Endothelial cell of umbilical vein (primary cell): Measurements from ENCODE around the gene LAMA5. TPM values are rescaled to one million over a fixed set of nuclear protein-coding genes. Genes with fewer than 3 reads are reported as not detected.

Experiments used
- BruUV-seq: library from RNA; stranded (reverse); fragments of 400-500 nt; replicated peaks from 2 replicates; lab custom pipeline; 2021; lab: Mats Ljungman, UMichigan
- CTCF ChIA-PET: fragments of 300-600, 350-600 bp; sonication (Branson Sonifier 250); formaldehyde crosslinking; loops from one replicate; lab custom pipeline; 2021; ENCODE audit warnings: antibody characterized with exemption, inconsistent platforms; lab: Charles Lee
- POLR2A ChIA-PET: fragments of 300-600, 350-600 bp; sonication (Branson Sonifier 250); formaldehyde crosslinking; loops from one replicate; lab custom pipeline; 2021; ENCODE audit warnings: antibody characterized with exemption, inconsistent platforms; lab: Charles Lee
- DNase-seq: peaks from one replicate; pipeline ENCODE4 v3.0.0-alpha.2; 2011; ENCODE audit warnings: low read depth, low spot score
- FAIRE-seq: peaks from 2 replicates; lab custom pipeline; 2011; peaks lifted over from hg19 to GRCh38; lab: Jason Lieb, UNC
- H2AFZ ChIP-seq: 2 replicates; pipeline ENCODE4 v1.6.0; 2012; ENCODE audit warnings: low read depth, low read length, control low read depth, inconsistent platforms
- H3K27ac ChIP-seq: 2 replicates; pipeline ENCODE4 v1.5.1; 2011; ENCODE audit warnings: low read depth, mild to moderate bottlenecking, control low read depth, low read length, moderate library complexity; ENCODE audit not compliant: insufficient read depth
- H3K27me3 ChIP-seq, 2 experiments: 2 replicates each; pipeline versions ENCODE4 v1.6.0 to v1.6.1; 2011; ENCODE audit warnings: low read length in 2 of 2, mixed read lengths in 1 of 2; ENCODE audit not compliant: control insufficient read depth in 2 of 2, insufficient read depth in 2 of 2
- H3K36me3 ChIP-seq, 2 experiments: 2 replicates in 1 of 2; 3 replicates in 1 of 2; pipeline ENCODE4 v1.5.1; 2011; ENCODE audit warnings: low read length in 2 of 2, mild to moderate bottlenecking in 1 of 2, moderate library complexity in 1 of 2; ENCODE audit not compliant: control insufficient read depth in 2 of 2, insufficient read depth in 2 of 2; ENCODE audit errors: extremely low read depth in 1 of 2
- H3K4me1 ChIP-seq: 3 replicates; pipeline ENCODE4 v1.5.1; 2011; ENCODE audit warnings: mild to moderate bottlenecking, low read length; ENCODE audit not compliant: control insufficient read depth, insufficient read depth; ENCODE audit errors: extremely low read depth
- H3K4me2 ChIP-seq: 2 replicates; pipeline ENCODE4 v1.6.1; 2011; ENCODE audit warnings: low read length, control low read depth, mixed read lengths; ENCODE audit not compliant: insufficient read depth
- H3K4me3 ChIP-seq, 3 experiments: fragments of 200-600 bp in 1 of 3; sonication (generic), shearing (Covaris generic) in 1 of 3; replicated peaks in 1 of 3; 2 replicates each; pipeline ENCODE4 v1.5.1; 2011 to 2016; ENCODE audit warnings: control low read depth in 3 of 3, low read length in 3 of 3, mild to moderate bottlenecking in 2 of 3, inconsistent platforms in 1 of 3, low read depth in 1 of 3, moderate library complexity in 1 of 3; ENCODE audit not compliant: insufficient read depth in 1 of 3
- H3K79me2 ChIP-seq: 2 replicates; pipeline ENCODE4 v1.6.0; 2012; ENCODE audit warnings: low read length, inconsistent platforms; ENCODE audit not compliant: control insufficient read depth, insufficient read depth
- H3K9ac ChIP-seq: replicated peaks from 2 replicates; pipeline ENCODE3; 2011; ENCODE audit warnings: low read length, control low read depth; ENCODE audit not compliant: insufficient read depth; ENCODE audit errors: extremely low read depth
- H3K9me1 ChIP-seq: replicated peaks from 3 replicates; pipeline ENCODE4 v1.6.0; 2011; ENCODE audit warnings: mild to moderate bottlenecking, low read length; ENCODE audit not compliant: control insufficient read depth, insufficient read depth; ENCODE audit errors: extremely low read depth
- H3K9me3 ChIP-seq: replicated peaks from 2 replicates; pipeline ENCODE4 v1.5.1; 2012; ENCODE audit warnings: low read length, inconsistent platforms; ENCODE audit not compliant: control insufficient read depth, insufficient read depth
- H4K20me1 ChIP-seq: replicated peaks from 2 replicates; pipeline ENCODE3; 2011; ENCODE audit warnings: mild to moderate bottlenecking, low read length; ENCODE audit not compliant: control insufficient read depth, insufficient read depth; ENCODE audit errors: extremely low read depth
- EZH2 ChIP-seq: IDR thresholded peaks from 2 replicates; pipeline ENCODE4 v1.6.1; 2012; ENCODE audit warnings: borderline replicate concordance, low read depth, mild to moderate bottlenecking, moderate library complexity, low read length, inconsistent platforms; ENCODE audit not compliant: severe bottlenecking
- FOS ChIP-seq: IDR thresholded peaks from 2 replicates; pipeline ENCODE4 v1.6.1; 2011; ENCODE audit warnings: mild to moderate bottlenecking, low read length, moderate library complexity, borderline replicate concordance; ENCODE audit not compliant: insufficient read depth
- GATA2 ChIP-seq: IDR thresholded peaks from 2 replicates; pipeline ENCODE4 v1.7.0; 2011; ENCODE audit warnings: low read depth, mild to moderate bottlenecking, moderate library complexity, mixed read lengths, low read length; ENCODE audit not compliant: insufficient read length, insufficient read depth
- JUN ChIP-seq: IDR thresholded peaks from 2 replicates; pipeline ENCODE4 v1.6.1; 2011; ENCODE audit warnings: borderline replicate concordance, low read depth; ENCODE audit not compliant: insufficient read length, insufficient read depth
- MYC ChIP-seq: IDR thresholded peaks from one replicate; pipeline ENCODE4 v1.6.1; 2011; ENCODE audit warnings: mild to moderate bottlenecking, low read depth, low read length
- POLR2A ChIP-seq: IDR thresholded peaks from 2 replicates; pipeline ENCODE4 v1.6.1; 2012; ENCODE audit warnings: low read depth, mild to moderate bottlenecking, control low read depth, low read length
- POLR2AphosphoS5 ChIP-seq: IDR thresholded peaks from 2 replicates; pipeline ENCODE4 v1.6.1; 2012; ENCODE audit warnings: low read depth, mild to moderate bottlenecking, control low read depth, low read length, moderate library complexity; ENCODE audit not compliant: insufficient read depth
- dilution Hi-C: fragments of 300-500 bp; cut with MboI; formaldehyde crosslinking; loops from one replicate; pipeline ENCODE4 v1.15.0; 2019; ENCODE audit warnings: low sequenced_read_pairs; ENCODE audit not compliant: extremely low pct_ligation_motif_present
- intact Hi-C: fragments of 100-400 bp; cut with micrococcal nuclease; formaldehyde crosslinking; loops from one replicate; pipeline ENCODE4 v1.10.0; 2022
- polyA plus RNA-seq, 4 experiments: library from polyadenylated mRNA; depleted of rRNA in 3 of 4; stranded (reverse) in 3 of 4; unstranded in 1 of 4; fragments of >200 nt; gene quantifications; 2 replicates each; pipeline versions ENCODE4 v1.2.1 to v1.2.3, GENCODE V29; 2011 to 2012; ENCODE audit warnings: missing spikeins in 1 of 4
- total RNA-seq: library from RNA; stranded (reverse); gene quantifications from 2 replicates; pipeline ENCODE4 v1.2.3, GENCODE V29; 2021
- TF ChIP-seq, protein P1 (sequence below): IDR thresholded peaks from 2 replicates; pipeline ENCODE4 v1.6.1; 2011; ENCODE audit not compliant: insufficient read depth, insufficient read length
- TF ChIP-seq, protein P2 (sequence below), 2 donors: IDR thresholded peaks; 1 replicate in 1 of 2; 2 replicates in 1 of 2; pipeline ENCODE4 v1.5.1; 2011; ENCODE audit warnings: low read length in 2 of 2, mild to moderate bottlenecking in 2 of 2, moderate library complexity in 2 of 2, control low read depth in 1 of 2, inconsistent platforms in 1 of 2, low read depth in 1 of 2; ENCODE audit not compliant: insufficient read depth in 1 of 2; ENCODE audit errors: extremely low read depth in 1 of 2

Gene LAMA5
- total and polyA plus RNA-seq, 2 donors (not counting 3 experiments of a cell fraction or from before 2014, with no cell fraction given): 24.0 to 145 TPM

DNA sequence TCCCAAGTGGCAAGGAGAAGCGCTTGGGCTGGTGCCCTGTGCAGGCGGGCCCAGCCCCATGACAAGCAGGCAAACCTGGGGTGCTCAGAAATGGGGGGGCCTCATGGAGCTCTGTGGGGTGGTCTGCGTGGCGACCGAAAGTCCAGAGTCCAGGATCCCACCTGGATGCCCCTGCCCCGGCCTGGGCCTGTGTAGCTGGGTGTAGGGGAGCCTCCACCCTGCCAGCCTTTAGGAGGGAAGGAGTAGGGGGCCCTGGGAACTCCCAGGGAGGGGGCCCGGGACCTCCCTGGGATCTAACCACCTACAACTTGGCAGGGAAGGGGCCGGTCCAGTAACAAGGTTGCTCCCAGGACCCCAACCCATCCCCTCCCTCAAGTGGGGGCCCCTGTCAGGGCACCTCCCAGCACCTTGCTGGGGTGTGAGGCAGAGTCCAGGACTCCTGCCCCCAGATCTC is 4.5 kb upstream of the LAMA5 start:
- dilution Hi-C loops: no loop called here
- DNase-seq: no peak
- peaks cover 3% of the 10 kb centered on the region for H3K79me2 ChIP-seq
- H3K27me3 ChIP-seq: no peaks in the 10 kb centered on the region
- H3K9me1 ChIP-seq: no peaks in the 10 kb centered on the region
- TF ChIP-seq, protein P1, sequence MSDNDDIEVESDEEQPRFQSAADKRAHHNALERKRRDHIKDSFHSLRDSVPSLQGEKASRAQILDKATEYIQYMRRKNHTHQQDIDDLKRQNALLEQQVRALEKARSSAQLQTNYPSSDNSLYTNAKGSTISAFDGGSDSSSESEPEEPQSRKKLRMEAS: no peak
- TF ChIP-seq GATA2: no peak
- TF ChIP-seq MYC: no peak
- no peak for TF ChIP-seq EZH2
- no peak for TF ChIP-seq POLR2A
- no peak for TF ChIP-seq POLR2AphosphoS5
- TF ChIP-seq, protein P2, sequence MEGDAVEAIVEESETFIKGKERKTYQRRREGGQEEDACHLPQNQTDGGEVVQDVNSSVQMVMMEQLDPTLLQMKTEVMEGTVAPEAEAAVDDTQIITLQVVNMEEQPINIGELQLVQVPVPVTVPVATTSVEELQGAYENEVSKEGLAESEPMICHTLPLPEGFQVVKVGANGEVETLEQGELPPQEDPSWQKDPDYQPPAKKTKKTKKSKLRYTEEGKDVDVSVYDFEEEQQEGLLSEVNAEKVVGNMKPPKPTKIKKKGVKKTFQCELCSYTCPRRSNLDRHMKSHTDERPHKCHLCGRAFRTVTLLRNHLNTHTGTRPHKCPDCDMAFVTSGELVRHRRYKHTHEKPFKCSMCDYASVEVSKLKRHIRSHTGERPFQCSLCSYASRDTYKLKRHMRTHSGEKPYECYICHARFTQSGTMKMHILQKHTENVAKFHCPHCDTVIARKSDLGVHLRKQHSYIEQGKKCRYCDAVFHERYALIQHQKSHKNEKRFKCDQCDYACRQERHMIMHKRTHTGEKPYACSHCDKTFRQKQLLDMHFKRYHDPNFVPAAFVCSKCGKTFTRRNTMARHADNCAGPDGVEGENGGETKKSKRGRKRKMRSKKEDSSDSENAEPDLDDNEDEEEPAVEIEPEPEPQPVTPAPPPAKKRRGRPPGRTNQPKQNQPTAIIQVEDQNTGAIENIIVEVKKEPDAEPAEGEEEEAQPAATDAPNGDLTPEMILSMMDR (IDR thresholded peaks at IDR 0.05; ENCODE audit: extremely low read depth in 1 of 2, insufficient read depth in 1 of 2, low read depth in 1 of 2, low read length in 2 of 2): no peak
- TF ChIP-seq JUN: no peak
- TF ChIP-seq FOS: no peak
- H3K4me3 ChIP-seq: no peak overlapping the region
- no peaks in the 10 kb centered on the region for H4K20me1 ChIP-seq
- intact Hi-C loops: no loop called here
- ChIA-PET POLR2A (no interaction called here), CTCF (interaction anchor here (1.1 to 9.9 kb wide), 2 partner anchors 7 to 12 kb away, joined by 3 to 179 read pairs; no protein-coding TSS in a partner anchor)
- no peak for FAIRE-seq
- no peak overlapping the region for H3K4me2 ChIP-seq
- H2AFZ ChIP-seq: no peak overlapping the region
- H3K9me3 ChIP-seq: no peaks in the 10 kb centered on the region
- no peak overlapping the region for H3K27ac ChIP-seq
- H3K36me3 ChIP-seq: no peaks in the 10 kb centered on the region
- no TSS peak for BruUV-seq
- no peak overlapping the region for H3K9ac ChIP-seq
- peaks cover 16% of the 10 kb centered on the region for H3K4me1 ChIP-seq
